RWPE1 (cell line): Measurements from ENCODE around the gene PDS5B.

Experiments
- CTCF ChIA-PET: fragments of 350-600 bp; sonication (Branson Sonifier 250); formaldehyde crosslinking; extraction: SDS; loops from one replicate; lab custom pipeline; 2021; lab: Yijun Ruan, JAX
- POLR2A ChIA-PET: fragments of 400-600 bp; formaldehyde crosslinking; extraction: SDS; loops from one replicate; lab custom pipeline; 2020; ENCODE audit warnings: antibody characterized with exemption; ENCODE audit not compliant: low non-redundant PET; lab: Yijun Ruan, JAX
- DNase-seq: peaks from one replicate; pipeline ENCODE4 v3.0.0; 2012; ENCODE audit warnings: low spot score
- H3K27ac ChIP-seq: fragments of 450-650 bp; 2 replicates; pipeline ENCODE4 v1.5.1; 2017
- TF ChIP-seq, protein P1 (sequence below): fragments of 450-650 bp; conservative IDR thresholded peaks from 2 replicates; pipeline ENCODE4 v1.5.1; 2017; ENCODE audit warnings: low read depth, mild to moderate bottlenecking

The PDS5B gene

DNA sequence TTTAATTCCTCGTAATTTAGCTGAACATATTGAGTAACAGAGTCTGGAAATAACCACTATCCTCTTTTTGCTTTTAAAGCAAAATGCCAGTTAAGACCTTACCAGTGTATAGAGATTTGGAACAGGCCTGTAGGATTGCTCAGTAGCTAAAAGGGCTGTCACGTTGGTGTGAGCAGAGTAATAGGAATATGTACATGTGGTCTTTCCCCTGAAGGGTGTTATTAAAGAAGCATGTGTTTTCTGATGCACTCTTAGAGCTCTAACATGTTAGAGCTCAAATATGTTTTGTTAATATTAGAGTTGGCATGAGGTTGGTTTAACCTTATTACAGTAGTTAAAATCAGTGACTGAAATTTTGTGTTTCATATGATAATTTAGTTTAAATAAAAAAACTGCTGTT is 172.9 kb downstream of the PDS5B start:
- CTCF ChIA-PET = interaction anchor here (0.6 kb wide), 1 partner anchor 46 kb away, joined by 3 read pairs; no protein-coding TSS in a partner anchor

GRCh38 chr13:32761472-32761871 is 175.2 kb downstream of the PDS5B start:
- no peak overlapping the region for H3K27ac ChIP-seq
- TF ChIP-seq, protein P1, sequence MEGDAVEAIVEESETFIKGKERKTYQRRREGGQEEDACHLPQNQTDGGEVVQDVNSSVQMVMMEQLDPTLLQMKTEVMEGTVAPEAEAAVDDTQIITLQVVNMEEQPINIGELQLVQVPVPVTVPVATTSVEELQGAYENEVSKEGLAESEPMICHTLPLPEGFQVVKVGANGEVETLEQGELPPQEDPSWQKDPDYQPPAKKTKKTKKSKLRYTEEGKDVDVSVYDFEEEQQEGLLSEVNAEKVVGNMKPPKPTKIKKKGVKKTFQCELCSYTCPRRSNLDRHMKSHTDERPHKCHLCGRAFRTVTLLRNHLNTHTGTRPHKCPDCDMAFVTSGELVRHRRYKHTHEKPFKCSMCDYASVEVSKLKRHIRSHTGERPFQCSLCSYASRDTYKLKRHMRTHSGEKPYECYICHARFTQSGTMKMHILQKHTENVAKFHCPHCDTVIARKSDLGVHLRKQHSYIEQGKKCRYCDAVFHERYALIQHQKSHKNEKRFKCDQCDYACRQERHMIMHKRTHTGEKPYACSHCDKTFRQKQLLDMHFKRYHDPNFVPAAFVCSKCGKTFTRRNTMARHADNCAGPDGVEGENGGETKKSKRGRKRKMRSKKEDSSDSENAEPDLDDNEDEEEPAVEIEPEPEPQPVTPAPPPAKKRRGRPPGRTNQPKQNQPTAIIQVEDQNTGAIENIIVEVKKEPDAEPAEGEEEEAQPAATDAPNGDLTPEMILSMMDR = no peak
- no peak for DNase-seq
- CTCF ChIA-PET = no interaction called here
- POLR2A ChIA-PET = no interaction called here

More for the DNA sequence above, 172.9 kb downstream of the PDS5B start:
- H3K27ac ChIP-seq = no peak overlapping the region
- DNase-seq = no peak
- POLR2A ChIA-PET = no interaction called here
- TF ChIP-seq, protein P1 = no peak

GRCh38 chr13:32779119-32779518 is 192.9 kb downstream of the PDS5B start:
- no peak overlapping the region for H3K27ac ChIP-seq
- TF ChIP-seq, protein P1 = no peak
- DNase-seq = no peak
- POLR2A ChIA-PET = no interaction called here
- CTCF ChIA-PET = no interaction called here

GRCh38 chr13:32781906-32782305 is 195.7 kb downstream of the PDS5B start:
- no peak for DNase-seq
- POLR2A ChIA-PET = no interaction called here
- H3K27ac ChIP-seq = no peak overlapping the region
- TF ChIP-seq, protein P1 = no peak
- CTCF ChIA-PET = interaction anchor here (0.6 kb wide), 1 partner anchor 409 kb away, joined by 3 read pairs; no protein-coding TSS in a partner anchor

DNA sequence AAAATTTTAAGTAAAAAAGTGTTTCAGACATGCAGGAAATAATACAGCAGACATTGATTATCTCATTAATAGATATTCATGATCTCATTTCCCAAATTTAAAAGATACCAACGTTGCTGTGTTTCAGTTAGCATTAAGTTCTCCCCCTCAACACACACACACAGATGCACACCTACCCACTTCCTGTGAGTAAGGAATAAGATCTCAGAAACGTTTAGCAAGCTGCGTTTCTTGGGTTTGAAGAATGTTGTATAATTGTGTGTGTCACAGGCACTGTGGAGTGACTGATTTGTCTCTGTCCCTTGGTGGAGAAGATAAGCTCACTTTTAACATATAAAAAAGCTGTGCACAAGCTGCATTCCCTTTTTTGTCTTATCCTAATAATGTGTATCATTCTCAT is 196.8 kb downstream of the PDS5B start:
- ChIA-PET CTCF (no interaction called here), POLR2A (interaction anchor here (0.7 kb wide), 1 partner anchor 467 kb away, joined by 3 read pairs; no protein-coding TSS in a partner anchor)
- no peak overlapping the region for H3K27ac ChIP-seq
- no peak for DNase-seq
- TF ChIP-seq, protein P1 = no peak

- H3K27ac ChIP-seq = no peak overlapping the region
- CTCF ChIA-PET = interaction anchor here (0.6 kb wide), 2 partner anchors 98 to 184 kb away, joined by 3 to 4 read pairs; no protein-coding TSS in a partner anchor
- no peak for DNase-seq
- TF ChIP-seq, protein P1 = no peak
- POLR2A ChIA-PET = no interaction called here
Measured at GRCh38 chr13:32790731-32791130, 204.5 kb downstream of the PDS5B start.
